GM12878 (cell line): Measurements from ENCODE around the gene KRT72. TPM values are rescaled to one million over a fixed set of nuclear protein-coding genes. Genes with fewer than 3 reads are reported as not detected.
A peak's percentile ranks its signal among the peaks of the same experiment; 100 is the strongest.

ENCODE experiments used
- ATAC-seq: fragments of 200-7000 bp; cut with Tn5 transposase; 3 replicates; pipeline ENCODE4 v1.9.1; 2020; ENCODE audit warnings: mild to moderate bottlenecking, moderate library complexity
- BruUV-seq: library from RNA; stranded (reverse); fragments of 400-500 nt; replicated peaks from 2 replicates; lab custom pipeline; 2021; lab: Mats Ljungman, UMichigan
- CTCF ChIA-PET: fragments of 300-600 bp; sonication (Branson Sonifier 250); formaldehyde crosslinking; extraction: SDS; loops from one replicate; lab custom pipeline; 2021; ENCODE audit warnings: inconsistent platforms; lab: Yijun Ruan, JAX
- POLR2A ChIA-PET: fragments of 350-600 bp; formaldehyde crosslinking; extraction: SDS; loops from one replicate; lab custom pipeline; 2021; ENCODE audit warnings: inconsistent platforms; lab: Charles Lee
- RAD21 ChIA-PET: fragments of 300-600 bp; sonication (Branson Sonifier 250); formaldehyde crosslinking; loops from one replicate; lab custom pipeline; 2023; ENCODE audit warnings: antibody characterized with exemption; ENCODE audit not compliant: unreplicated experiment; lab: Charles Lee
- SMC1A ChIA-PET: fragments of 300-600 bp; sonication (Branson Sonifier 250); formaldehyde crosslinking; loops from one replicate; lab custom pipeline; 2023; ENCODE audit not compliant: unreplicated experiment, uncharacterized antibody; lab: Charles Lee
- DNase-seq: peaks from one replicate; pipeline ENCODE4 v3.0.0-alpha.2; 2011; ENCODE audit warnings: low read depth, low spot score
- FAIRE-seq: peaks from 3 replicates; lab custom pipeline; 2011; peaks lifted over from hg19 to GRCh38; lab: Jason Lieb, UNC
- H2AFZ ChIP-seq: 2 replicates; pipeline ENCODE4 v1.6.0; 2011; ENCODE audit warnings: low read depth, low read length, control low read depth; ENCODE audit not compliant: control insufficient read depth
- H3K27ac ChIP-seq: 2 replicates; pipeline ENCODE4 v1.5.1; 2011; ENCODE audit warnings: control low read depth; ENCODE audit not compliant: control insufficient read depth, insufficient read depth
- H3K27me3 ChIP-seq, 2 experiments: replicated peaks in 1 of 2; 2 replicates each; pipeline versions ENCODE4 v1.6.0 to v1.6.1; 2011; ENCODE audit warnings: low read length in 1 of 2; ENCODE audit not compliant: control insufficient read depth in 2 of 2, insufficient read depth in 2 of 2
- H3K36me3 ChIP-seq, 2 experiments: 2 replicates each; pipeline ENCODE4 v1.5.1; 2011; ENCODE audit warnings: low read length in 1 of 2; ENCODE audit not compliant: control insufficient read depth in 2 of 2, insufficient read depth in 2 of 2
- H3K4me1 ChIP-seq: 2 replicates; pipeline ENCODE4 v1.6.1; 2011; ENCODE audit warnings: mild to moderate bottlenecking, low read length, moderate library complexity, mixed read lengths; ENCODE audit not compliant: control insufficient read depth, insufficient read depth
- H3K4me2 ChIP-seq: 2 replicates; pipeline ENCODE4 v1.6.0; 2011; ENCODE audit warnings: control low read depth; ENCODE audit not compliant: control insufficient read depth, insufficient read depth
- H3K4me3 ChIP-seq: fragments of 200-600 bp; sonication (generic); 2 replicates; pipeline ENCODE4 v1.5.1; 2016
- H3K79me2 ChIP-seq: 2 replicates; pipeline ENCODE4 v1.6.0; 2011; ENCODE audit warnings: low read length; ENCODE audit not compliant: control insufficient read depth, insufficient read depth
- H3K9ac ChIP-seq: 2 replicates; pipeline ENCODE4 v1.8.0; 2011; ENCODE audit warnings: low read length, control low read depth, mixed read lengths; ENCODE audit not compliant: control insufficient read depth, insufficient read depth
- H3K9me3 ChIP-seq: replicated peaks from 3 replicates; pipeline ENCODE4 v1.5.1; 2011; ENCODE audit warnings: mild to moderate bottlenecking, low read length; ENCODE audit not compliant: control insufficient read depth, insufficient read depth
- H4K20me1 ChIP-seq: 2 replicates; pipeline ENCODE4 v1.6.0; 2011; ENCODE audit not compliant: control insufficient read depth, insufficient read depth
- ATF3 ChIP-seq: IDR thresholded peaks from 2 replicates; pipeline ENCODE4 v1.6.1; 2011; ENCODE audit warnings: low read depth, mild to moderate bottlenecking, low read length, moderate library complexity, borderline replicate concordance; ENCODE audit errors: extremely low read depth
- DPF2 ChIP-seq: fragments of 450-650 bp; IDR thresholded peaks from 2 replicates; pipeline ENCODE4 v1.6.1; 2017; ENCODE audit warnings: mild to moderate bottlenecking
- IRF3 ChIP-seq: fragments of 450-650 bp; IDR thresholded peaks from 2 replicates; pipeline ENCODE4 v1.6.1; 2014; ENCODE audit warnings: mild to moderate bottlenecking
- IRF4 ChIP-seq: IDR thresholded peaks from 2 replicates; pipeline ENCODE4 v1.6.1; 2011; ENCODE audit warnings: low read depth, low read length
- NFXL1 ChIP-seq: fragments of 450-650 bp; IDR thresholded peaks from 2 replicates; pipeline ENCODE4 v1.6.1; 2017; ENCODE audit warnings: antibody characterized with exemption, mild to moderate bottlenecking, borderline replicate concordance
- POLR2AphosphoS2 ChIP-seq: IDR thresholded peaks from 2 replicates; pipeline ENCODE4 v1.6.1; 2011; ENCODE audit warnings: low read depth, mild to moderate bottlenecking, low read length, improper control_type of control experiment, moderate library complexity
- POLR2AphosphoS5 ChIP-seq: IDR thresholded peaks from 2 replicates; pipeline ENCODE4 v1.6.1; 2011; ENCODE audit warnings: mild to moderate bottlenecking, low read length, inconsistent platforms
- POU2F2 ChIP-seq: IDR thresholded peaks from 3 replicates; pipeline ENCODE4 v1.6.1; 2011; ENCODE audit warnings: low read depth, mild to moderate bottlenecking, low read length, borderline replicate concordance
- RAD21 ChIP-seq: IDR thresholded peaks from 2 replicates; pipeline ENCODE4 v1.6.1; 2011; ENCODE audit warnings: mild to moderate bottlenecking, low read depth, low read length, moderate library complexity; ENCODE audit not compliant: insufficient read depth
- RFX5 ChIP-seq: IDR thresholded peaks from 2 replicates; pipeline ENCODE4 v1.6.1; 2011; ENCODE audit warnings: low read depth, low read length, improper control_type of control experiment
- SP1 ChIP-seq: IDR thresholded peaks from one replicate; pipeline ENCODE4 v1.6.1; 2011; ENCODE audit warnings: low read depth, low read length
- SPI1 ChIP-seq: IDR thresholded peaks from 2 replicates; pipeline ENCODE4 v1.6.1; 2011; ENCODE audit warnings: low read depth, mild to moderate bottlenecking, low read length, moderate library complexity, borderline replicate concordance; ENCODE audit not compliant: insufficient read depth
- SREBF1 ChIP-seq: IDR thresholded peaks from 2 replicates; pipeline ENCODE4 v1.6.1; 2012; ENCODE audit warnings: mild to moderate bottlenecking, low read length
- USF2 ChIP-seq: IDR thresholded peaks from 2 replicates; pipeline ENCODE4 v1.6.1; 2011; ENCODE audit warnings: low read depth, low read length, improper control_type of control experiment, borderline replicate concordance
- ZBED1 ChIP-seq: IDR thresholded peaks from 2 replicates; pipeline ENCODE4 v1.6.1; 2016; ENCODE audit warnings: borderline replicate concordance
- WGBS: methylation state at CpG from one replicate; pipeline ENCODE4 v1.1.6; 2016; ENCODE audit warnings: low lambda C conversion rate; ENCODE audit not compliant: insufficient replicate concordance, insufficient coverage; ENCODE audit errors: missing lambda C conversion rate; 5-methylcytosine and 5-hydroxymethylcytosine counted together
- in situ Hi-C: fragments of 300-500 bp; cut with MboI; formaldehyde crosslinking; loops from 9 replicates; pipeline ENCODE4 v1.14.3; 2018; ENCODE audit warnings: mixed read lengths
- intact Hi-C: fragments of 100-400 bp; cut with micrococcal nuclease; formaldehyde crosslinking; loops from one replicate; pipeline ENCODE4 v1.14.2; 2022; ENCODE audit not compliant: unreplicated experiment
- polyA plus RNA-seq, 11 experiments: library from polyadenylated mRNA; depleted of rRNA in 4 of 11; unstranded in 6 of 11; stranded (reverse) in 5 of 11; fragments of >200 nt; fragmentation: Nextera tagmentation in 4 of 11; fragmentation: Illumina TruSeq in 1 of 11; extraction: Ambion mirVana in 4 of 11; extraction: Trizol in 1 of 11; gene quantifications; 1 replicate in 1 of 11; 2 replicates in 10 of 11; pipeline versions ENCODE4 v1.2.1 to v1.2.3, GENCODE V29; 2011 to 2016; ENCODE audit warnings: inconsistent platforms in 2 of 11, missing spikeins in 2 of 11, low read depth in 1 of 11
- total RNA-seq, 4 experiments: library from RNA; depleted of rRNA in 3 of 4; stranded (reverse); fragments of >200 nt in 3 of 4; fragmentation: Illumina TruSeq in 1 of 4; extraction: Trizol in 1 of 4; gene quantifications; 2 replicates each; pipeline versions ENCODE4 v1.2.1 to v1.2.3, GENCODE V29; 2013 to 2021

Gene KRT72
- total and polyA plus RNA-seq, 10 of the 15 experiments (the other 5 are each of a cell fraction or from before 2014, with no cell fraction given), result not detected

DNA sequence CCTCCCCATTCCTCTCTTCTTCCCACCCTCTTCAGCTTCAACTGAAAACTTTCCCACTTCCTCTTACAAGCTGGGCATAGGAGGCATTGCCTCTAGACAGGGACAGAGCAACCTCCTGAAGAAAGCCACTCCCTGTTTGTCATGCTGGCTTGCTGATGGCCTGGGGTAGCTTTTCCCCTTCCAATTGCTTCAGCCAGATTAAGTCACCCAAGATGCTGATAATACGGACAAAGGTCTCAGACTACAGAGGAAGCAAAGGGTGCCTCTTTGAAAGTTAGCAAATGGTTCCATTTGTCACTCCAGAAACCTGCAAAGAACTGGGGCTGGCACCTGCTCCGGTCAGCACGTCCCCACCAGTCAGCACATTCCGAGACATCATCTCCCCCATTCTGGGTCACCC lies 44.7 kb upstream of the KRT72 start:
- BruUV-seq, result no TSS peak
- no peak for TF ChIP-seq IRF4
- TF ChIP-seq SPI1, result peak; percentile 36; the same call in 1 of the 2 replicates
- TF ChIP-seq DPF2, result no peak
- H3K4me3 ChIP-seq, result no peak overlapping the region
- peaks cover 2 to 3% of the 10 kb centered on the region in 2 experiments; a peak in 2 of 4 replicates for H3K27me3 ChIP-seq
- no peak for DNase-seq
- CTCF ChIA-PET, result no interaction called here
- H3K36me3 ChIP-seq, result no peaks in the 10 kb centered on the region
- no peaks in the 10 kb centered on the region for H3K9me3 ChIP-seq
- SMC1A ChIA-PET, result no interaction called here
- POLR2A ChIA-PET, result no interaction called here
- ATAC-seq, result no peak
- H3K4me2 ChIP-seq, result no peak overlapping the region
- H3K27ac ChIP-seq, result no peak overlapping the region
- in situ Hi-C loops, result no loop called here
- H3K79me2 ChIP-seq, result no peaks in the 10 kb centered on the region
- intact Hi-C loops, result no loop called here
- no peak for FAIRE-seq
- H3K4me1 ChIP-seq, result no peaks in the 10 kb centered on the region
- no peaks in the 10 kb centered on the region; the same call in 1 of the 2 replicates for H4K20me1 ChIP-seq
- no peak overlapping the region for H3K9ac ChIP-seq
- RAD21 ChIA-PET, result no interaction called here
- 34% methylated on average over 4 of the region's 4 CpGs for WGBS
- no peak overlapping the region for H2AFZ ChIP-seq

DNA sequence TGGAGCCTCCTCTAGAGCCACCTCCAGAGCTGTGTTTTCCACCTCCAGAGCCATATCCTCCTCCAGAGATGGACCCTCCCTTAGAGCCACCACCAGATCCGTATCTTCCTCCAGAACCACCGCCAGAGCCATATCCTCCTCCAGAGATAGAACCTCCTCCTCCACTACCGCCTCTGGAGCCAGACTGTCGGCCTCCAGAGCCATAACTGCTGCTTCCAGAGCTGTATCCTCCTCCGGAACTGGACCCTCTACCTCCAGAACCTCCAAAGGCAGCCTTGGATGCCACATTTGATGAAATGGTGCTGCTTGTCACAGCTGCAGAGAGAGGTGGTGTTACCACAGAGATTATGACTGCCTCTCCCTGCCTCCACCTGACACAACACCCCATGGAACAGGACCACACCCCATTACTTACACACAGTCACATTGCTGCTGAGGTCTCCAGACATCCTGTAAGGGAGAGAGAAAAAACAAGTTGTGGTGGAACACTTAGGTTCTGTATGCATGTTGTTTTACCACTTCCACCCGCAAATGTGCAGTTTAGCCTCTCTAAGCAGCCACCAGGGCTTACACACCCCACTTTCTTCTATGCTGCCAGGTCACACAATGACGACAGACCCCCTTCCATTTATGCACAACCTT lies 44.0 kb upstream of the KRT72 start:
- 0% methylated on average over 7 of the region's 7 CpGs for WGBS
- CTCF ChIA-PET, result interaction anchor here (0.6 kb wide), 1 partner anchor 320 kb away, joined by 3 read pairs; no protein-coding TSS in a partner anchor
- Histone ChIP-seq H3K4me1 (no peaks in the 10 kb centered on the region), H3K9ac (no peak overlapping the region), H3K9me3 (no peaks in the 10 kb centered on the region), H3K4me2 (no peak overlapping the region), H3K4me3 (no peak overlapping the region), H2AFZ (no peak overlapping the region), H4K20me1 (no peaks in the 10 kb centered on the region; the same call in 1 of the 2 replicates), H3K36me3 (no peaks in the 10 kb centered on the region), H3K27me3 (peaks cover 2 to 3% of the 10 kb centered on the region in 2 experiments; a peak in 2 of 4 replicates), H3K27ac (no peak overlapping the region), H3K79me2 (no peaks in the 10 kb centered on the region)
- no TSS peak for BruUV-seq
- TF ChIP-seq NFXL1 (no peak), POLR2AphosphoS2 (no peak), SPI1 (no peak), ATF3 (no peak), POLR2AphosphoS5 (no peak), SREBF1 (no peak), SP1 (no peak), ZBED1 (no peak), RAD21 (no peak), IRF3 (no peak), POU2F2 (no peak), RFX5 (no peak), USF2 (no peak)
- in situ Hi-C loops (no loop called here), intact Hi-C loops (no loop called here)
- ATAC-seq, result no peak
- RAD21 ChIA-PET, result no interaction called here
- POLR2A ChIA-PET, result no interaction called here
- SMC1A ChIA-PET, result no interaction called here
- FAIRE-seq, result no peak
- DNase-seq, result no peak
